Skeletal muscle cell (primary cell): Measurements from ENCODE around the gene CSF1.
A peak's percentile ranks its signal among the peaks of the same experiment; 100 is the strongest.
"Not testable (repeated sequence)": the region's sequence is repeated elsewhere in the genome, so short reads cannot be mapped to it uniquely, and the experiment has no call there.

Experiments
- DNase-seq: peaks from one replicate; pipeline ENCODE4 v3.0.0-alpha.2; 2010; ENCODE audit warnings: low read depth
- H3K4me3 ChIP-seq: 2 replicates; pipeline ENCODE4 v1.5.1; 2011; ENCODE audit warnings: low read depth, mild to moderate bottlenecking, control low read depth, low read length, moderate library complexity

Gene CSF1

GRCh38 chr1:109930252-109930993 is 19.8 kb downstream of the CSF1 start:
- DNase-seq, result no peak
- H3K4me3 ChIP-seq, result no peak overlapping the region

GRCh38 chr1:109931189-109931731 is 20.6 kb downstream of the CSF1 start:
- no peak overlapping the region for H3K4me3 ChIP-seq
- DNase-seq, result peak; percentile 44

- no peak overlapping the region for H3K4me3 ChIP-seq
- DNase-seq, result no peak
Measured at GRCh38 chr1:109931911-109932636, 21.4 kb downstream of the CSF1 start.

GRCh38 chr1:109932679-109933078 is 22.0 kb downstream of the CSF1 start:
- DNase-seq, result no peak
- H3K4me3 ChIP-seq, result no peak overlapping the region

GRCh38 chr1:109933856-109934711 is 23.4 kb downstream of the CSF1 start:
- peak; percentile 64 for DNase-seq

GRCh38 chr1:109935451-109935900 is 24.8 kb downstream of the CSF1 start:
- no peak overlapping the region for H3K4me3 ChIP-seq
- DNase-seq, result no peak

More at GRCh38 chr1:109933856-109934711, 23.4 kb downstream of the CSF1 start:
- no peak overlapping the region for H3K4me3 ChIP-seq

GRCh38 chr1:109937738-109938137 is 27.1 kb downstream of the CSF1 start:
- no peak for DNase-seq
- H3K4me3 ChIP-seq, result no peak overlapping the region

GRCh38 chr1:109938556-109938955 is 27.9 kb downstream of the CSF1 start:
- no peak overlapping the region for H3K4me3 ChIP-seq
- DNase-seq, result no peak

GRCh38 chr1:109942434-109942833 is 31.8 kb downstream of the CSF1 start:
- H3K4me3 ChIP-seq, result no peak overlapping the region
- no peak for DNase-seq

- H3K4me3 ChIP-seq, result no peak overlapping the region
- DNase-seq, result no peak
Measured at GRCh38 chr1:109944541-109944940, 33.9 kb downstream of the CSF1 start.

- DNase-seq, result no peak
- no peak overlapping the region for H3K4me3 ChIP-seq
Measured at GRCh38 chr1:109946511-109946910, 35.9 kb downstream of the CSF1 start.

- no peak for DNase-seq
- no peak overlapping the region for H3K4me3 ChIP-seq
Measured at GRCh38 chr1:109947582-109948284, 37.1 kb downstream of the CSF1 start.

GRCh38 chr1:109948285-109948630 is 37.6 kb downstream of the CSF1 start:
- H3K4me3 ChIP-seq, result no peak overlapping the region
- no peak for DNase-seq

- no peak overlapping the region for H3K4me3 ChIP-seq
- no peak for DNase-seq
Measured at GRCh38 chr1:109950038-109950437, 39.4 kb downstream of the CSF1 start.

GRCh38 chr1:109950509-109950908 is 39.9 kb downstream of the CSF1 start:
- no peak for DNase-seq
- H3K4me3 ChIP-seq, result no peak overlapping the region

- not testable (repeated sequence) for H3K4me3 ChIP-seq
Measured at GRCh38 chr1:109951501-109951900, 40.9 kb downstream of the CSF1 start.

GRCh38 chr1:109954041-109954512 is 43.4 kb downstream of the CSF1 start:
- no peak overlapping the region for H3K4me3 ChIP-seq
- no peak for DNase-seq

More at GRCh38 chr1:109951501-109951900, 40.9 kb downstream of the CSF1 start:
- not testable (repeated sequence) for DNase-seq

GRCh38 chr1:109959632-109959973 is 49.0 kb downstream of the CSF1 start:
- H3K4me3 ChIP-seq, result no peak overlapping the region
- DNase-seq, result no peak
